ENCODE results near the gene CRACR2A. TPM values are rescaled to one million over a fixed set of nuclear protein-coding genes. Genes with fewer than 3 reads are reported as not detected.

The CRACR2A gene
- total and polyA plus RNA-seq, 2 of the 8 experiments (the other 6 are each of a cell fraction or from before 2014, with no cell fraction given), result 0.85 to 3.2 TPM

DNA sequence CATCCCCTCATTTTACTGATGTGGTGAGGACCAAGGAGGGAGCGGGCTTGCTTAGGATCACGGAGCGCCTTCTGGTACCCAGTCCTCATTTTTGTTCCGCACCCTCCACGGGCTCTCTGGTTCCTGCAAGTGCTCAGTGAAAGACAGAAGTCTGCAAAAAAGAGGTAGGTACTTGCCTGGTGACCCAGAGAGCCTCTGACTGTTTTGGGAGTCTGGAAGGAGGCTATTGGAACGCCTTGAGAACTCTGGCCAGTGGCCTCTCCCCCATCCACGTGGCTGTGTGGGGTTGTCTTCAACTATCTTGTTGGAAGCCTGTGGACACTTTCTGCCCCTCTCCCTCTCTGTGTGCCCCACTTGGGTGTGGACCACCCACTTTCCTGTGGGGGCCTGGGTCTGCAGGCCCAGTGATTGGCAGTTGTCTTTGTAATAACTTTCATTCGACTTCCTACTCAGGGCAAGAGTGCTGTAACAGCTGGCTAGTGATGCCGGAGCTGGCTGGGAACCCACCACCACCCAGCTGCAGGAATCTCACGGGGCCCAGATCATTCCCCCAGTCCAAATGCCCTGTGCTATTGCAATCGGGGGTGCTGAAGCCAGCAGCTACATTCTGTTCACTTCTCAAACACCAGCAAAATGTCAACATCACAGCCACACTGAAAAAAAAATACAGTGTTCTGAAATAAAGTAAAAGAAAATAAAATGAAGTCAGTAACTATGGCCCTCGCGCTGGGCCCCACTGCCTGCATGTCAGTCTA is 139.1 kb downstream of the CRACR2A start:
- H3K18ac ChIP-seq (ENCODE audit: extremely low read depth, low read length), result no peak overlapping the region
- ChIA-PET POLR2A (ENCODE audit: partially characterized antibody) (interaction anchor here (0.8 kb wide), 1 partner anchor 109 kb away, joined by 3 read pairs; no protein-coding TSS in a partner anchor), CTCF (ENCODE audit: partially characterized antibody) (interaction anchor here (1.5 to 2.1 kb wide), 4 partner anchors 44 to 300 kb away, joined by 3 to 7 read pairs (median 4); no protein-coding TSS in a partner anchor)
- peak overlapping the region; percentile 15; the same call in 1 of the 2 replicates for H4K8ac ChIP-seq (ENCODE audit: extremely low read depth, insufficient read depth, low read length)
- H2BK12ac ChIP-seq (ENCODE audit: low read depth, low read length), result no peak overlapping the region
- no peak overlapping the region for H2BK15ac ChIP-seq (ENCODE audit: low read length)
- no peaks in the 10 kb centered on the region for H3K79me1 ChIP-seq (ENCODE audit: low read depth, low read length)
- no peak overlapping the region for H3K4ac ChIP-seq (replicated peaks; ENCODE audit: insufficient read length, low read depth, low read length)
- H4K91ac ChIP-seq (replicated peaks; ENCODE audit: insufficient read length, low read length), result no peak overlapping the region
- H3K56ac ChIP-seq (replicated peaks; ENCODE audit: insufficient read length, low read depth, low read length), result no peak overlapping the region
- H3K23ac ChIP-seq (ENCODE audit: insufficient read length), result no peak overlapping the region
- H3K14ac ChIP-seq (ENCODE audit: insufficient read length), result no peak overlapping the region
- no peak overlapping the region for H2BK120ac ChIP-seq (replicated peaks; ENCODE audit: low read depth, low read length)
- no peak overlapping the region for H2AFZ ChIP-seq (ENCODE audit: low read length)
- H2BK5ac ChIP-seq (ENCODE audit: low read depth, low read length), result no peak overlapping the region
- H2BK20ac ChIP-seq (ENCODE audit: low read length), result no peak overlapping the region
- H3K9ac ChIP-seq (replicated peaks in 1 of 4; ENCODE audit: extremely low read depth in 1 of 4, low read depth in 3 of 4, low read length in 3 of 4), result no peak overlapping the region
- H3K36me3 ChIP-seq (ENCODE audit: control insufficient read depth in 2 of 4, insufficient read depth in 4 of 4, low read length in 3 of 4), result no peaks in the 10 kb centered on the region
- H3K4me3 ChIP-seq (ENCODE audit: extremely low read depth in 1 of 4, insufficient read depth in 2 of 4, low read depth in 3 of 4, low read length in 4 of 4), result no peak overlapping the region
- H4K20me1 ChIP-seq (replicated peaks in 1 of 2; ENCODE audit: control insufficient read depth in 1 of 2, insufficient read depth in 2 of 2, low read length in 2 of 2), result no peaks in the 10 kb centered on the region
- no peaks in the 10 kb centered on the region for H3K9me3 ChIP-seq (ENCODE audit: insufficient read depth in 2 of 2, low read depth in 1 of 2, low read length in 1 of 2)
- no peak overlapping the region for H3K4me2 ChIP-seq (ENCODE audit: insufficient read depth in 1 of 2, low read depth in 2 of 2, low read length in 2 of 2)
- H3K79me2 ChIP-seq (ENCODE audit: control insufficient read depth in 1 of 2, insufficient read depth in 2 of 2, low read length in 2 of 2), result no peaks in the 10 kb centered on the region
- H3K23me2 ChIP-seq (ENCODE audit: low read depth, low read length), result no peaks in the 10 kb centered on the region
- H2AK5ac ChIP-seq (ENCODE audit: low read depth, low read length), result no peak overlapping the region
- H4K5ac ChIP-seq (ENCODE audit: insufficient read length, low read depth, low read length), result no peak overlapping the region
- peaks cover 0 to 3% (median 0%) of the 10 kb centered on the region in 4 experiments; a peak in 2 of 7 replicates for H3K4me1 ChIP-seq (replicated peaks in 1 of 4; ENCODE audit: control insufficient read depth in 3 of 4, insufficient read depth in 4 of 4, low read length in 3 of 4)
- 89% methylated on average over 13 of the region's 13 CpGs; no CpG with 5 or more reads in 1 of the 2 experiments for WGBS, 2 experiments (ENCODE audit: extremely low coverage in 1 of 2, insufficient coverage in 1 of 2, insufficient read length in 1 of 2, insufficient replicate concordance in 2 of 2, low coverage in 1 of 2, low lambda C conversion rate in 2 of 2, missing lambda C conversion rate in 1 of 2)
- FAIRE-seq (no peak), DNase-seq (ENCODE audit: low read depth in 1 of 2, low spot score in 2 of 2) (no peak)
- peaks cover 0 to 2% (median 0%) of the 10 kb centered on the region in 4 experiments; a peak in 1 of 7 replicates for H3K27me3 ChIP-seq (replicated peaks in 1 of 4; ENCODE audit: control insufficient read depth in 3 of 4, extremely low read depth in 1 of 4, insufficient read depth in 3 of 4, low read length in 3 of 4)
- H3K27ac ChIP-seq (ENCODE audit: low read depth, low read length), result no peak overlapping the region
- TF ChIP-seq TBP (IDR thresholded peaks at IDR 0.05; ENCODE audit: low read depth, low read length), result no peak
- no peak for TF ChIP-seq CTBP2 (IDR thresholded peaks at IDR 0.05; ENCODE audit: borderline replicate concordance, insufficient read depth, insufficient read length, low read length)
- TF ChIP-seq SIN3A (conservative IDR thresholded peaks at IDR 0.05 in 1 of 2, IDR thresholded peaks at IDR 0.05 in 1 of 2; ENCODE audit: low read depth in 1 of 2, low read length in 2 of 2), result no peak
- TF ChIP-seq EZH2 (IDR thresholded peaks at IDR 0.05; ENCODE audit: low read depth, low read length, severe bottlenecking), result no peak
- TF ChIP-seq KDM4A (IDR thresholded peaks at IDR 0.05; ENCODE audit: low read depth, low read length, severe bottlenecking), result no peak
- no peak for TF ChIP-seq RFX5 (IDR thresholded peaks at IDR 0.05; ENCODE audit: borderline replicate concordance, low read depth, low read length)
- TF ChIP-seq CHD2 (IDR thresholded peaks at IDR 0.05; ENCODE audit: low read length), result no peak
- no peak for TF ChIP-seq POLR2A (IDR thresholded peaks at IDR 0.05; ENCODE audit: control extremely low read depth in 1 of 2, low read depth in 2 of 2, low read length in 2 of 2)
- no peak for TF ChIP-seq CBX5 (IDR thresholded peaks at IDR 0.05; ENCODE audit: low read depth, low read length)
- TF ChIP-seq TCF12 (IDR thresholded peaks at IDR 0.05; ENCODE audit: low read depth, low read length), result no peak
- TF ChIP-seq, protein P1, sequence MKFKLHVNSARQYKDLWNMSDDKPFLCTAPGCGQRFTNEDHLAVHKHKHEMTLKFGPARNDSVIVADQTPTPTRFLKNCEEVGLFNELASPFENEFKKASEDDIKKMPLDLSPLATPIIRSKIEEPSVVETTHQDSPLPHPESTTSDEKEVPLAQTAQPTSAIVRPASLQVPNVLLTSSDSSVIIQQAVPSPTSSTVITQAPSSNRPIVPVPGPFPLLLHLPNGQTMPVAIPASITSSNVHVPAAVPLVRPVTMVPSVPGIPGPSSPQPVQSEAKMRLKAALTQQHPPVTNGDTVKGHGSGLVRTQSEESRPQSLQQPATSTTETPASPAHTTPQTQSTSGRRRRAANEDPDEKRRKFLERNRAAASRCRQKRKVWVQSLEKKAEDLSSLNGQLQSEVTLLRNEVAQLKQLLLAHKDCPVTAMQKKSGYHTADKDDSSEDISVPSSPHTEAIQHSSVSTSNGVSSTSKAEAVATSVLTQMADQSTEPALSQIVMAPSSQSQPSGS (IDR thresholded peaks at IDR 0.05; ENCODE audit: low read length), result no peak
